Tibial artery (tissue), 4 donors: ENCODE measurements around the gene CNOT4.

Source experiments
- DNase-seq, 2 donors: peaks; one replicate each; pipeline ENCODE4 v3.0.0-alpha.2; 2019
- H3K27ac ChIP-seq, 2 donors: fragments of 200-600 bp; sonication (generic) in 1 of 2; 1 replicate in 1 of 2; 2 replicates in 1 of 2; pipeline ENCODE4 v1.5.1; 2018 to 2019; ENCODE audit warnings: mild to moderate bottlenecking in 1 of 2
- H3K27me3 ChIP-seq, 2 donors: fragments of 200-600 bp; sonication (generic) in 1 of 2; one replicate each; pipeline versions ENCODE4 v1.5.1 to v1.6.0; 2016 to 2019
- H3K36me3 ChIP-seq, 3 donors: fragments of 200-600 bp; sonication (generic) in 2 of 3; one replicate each; pipeline ENCODE4 v1.5.1; 2016 to 2019; ENCODE audit warnings: mild to moderate bottlenecking in 2 of 3
- H3K4me1 ChIP-seq, 4 donors: fragments of 200-600 bp; sonication (generic) in 2 of 4; 1 replicate in 3 of 4; 2 replicates in 1 of 4; pipeline ENCODE4 v1.5.1; 2016 to 2019
- H3K4me3 ChIP-seq, 2 donors: fragments of 200-600 bp; sonication (generic) in 1 of 2; 1 replicate in 1 of 2; 2 replicates in 1 of 2; pipeline ENCODE4 v1.5.1; 2018 to 2019; ENCODE audit warnings: mild to moderate bottlenecking in 2 of 2
- H3K9me3 ChIP-seq, 3 donors: fragments of 200-600 bp; sonication (generic) in 1 of 3; one replicate each; pipeline ENCODE4 v1.5.1; 2016 to 2019
- CTCF ChIP-seq, 2 experiments: fragments of 200-600 bp in 1 of 2; fragments of 450-650 bp in 1 of 2; IDR thresholded peaks; one replicate each; pipeline ENCODE4 v1.5.1; 2017 to 2019; ENCODE audit warnings: antibody characterized with exemption in 2 of 2, mild to moderate bottlenecking in 1 of 2, moderate library complexity in 1 of 2
- intact Hi-C: fragments of 100-400 bp; cut with DNase I; formaldehyde crosslinking; loops from one replicate; pipeline ENCODE4 v1.15.0; 2023; ENCODE audit warnings: low total_unique reads

Gene CNOT4

DNA sequence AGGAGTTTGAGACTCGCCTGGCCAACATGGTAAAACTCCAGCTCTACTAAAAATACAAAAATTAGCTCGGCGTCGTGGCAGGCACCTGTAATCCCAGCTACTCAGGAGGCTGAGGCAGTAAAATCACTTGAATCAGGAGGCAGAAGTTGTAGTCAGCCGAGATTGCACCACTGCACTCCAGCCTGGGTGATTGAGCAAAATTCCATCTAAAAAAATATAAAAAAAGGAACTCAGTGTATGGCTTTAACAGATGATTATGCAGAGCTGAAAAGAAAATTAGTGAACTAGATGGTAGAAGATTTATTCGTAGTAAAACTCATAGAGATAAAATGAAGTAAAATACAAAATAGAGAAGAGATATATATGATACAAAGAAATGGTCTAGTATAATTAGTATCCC lies 12.6 kb upstream of the CNOT4 start:
- no peak for TF ChIP-seq CTCF (IDR thresholded peaks at IDR 0.05)

DNA sequence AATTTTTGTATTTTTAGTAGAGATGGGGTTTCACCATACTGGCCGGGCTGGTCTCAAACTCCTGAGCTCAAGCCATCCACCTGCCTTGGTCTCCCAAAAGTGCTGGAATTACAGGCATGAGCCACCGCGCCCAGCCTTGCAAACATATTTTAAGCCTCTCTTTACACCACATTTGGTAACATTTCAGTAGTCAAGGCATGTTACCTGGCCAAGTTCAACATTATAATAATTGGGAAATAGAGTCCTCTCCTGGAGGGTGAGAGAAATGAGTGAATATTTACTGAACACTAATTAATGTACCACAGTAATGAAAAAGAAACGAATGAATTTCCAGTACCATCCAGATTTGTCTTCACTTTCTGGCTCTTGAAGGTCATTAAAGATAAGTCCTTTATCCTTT lies 10.0 kb upstream of the CNOT4 start:
- Histone ChIP-seq H3K9me3 (peaks cover 0 to 4% (median 0%) of the 10 kb centered on the region in 3 donors), H3K27me3 (no peaks in the 10 kb centered on the region), H3K36me3 (no peaks in the 10 kb centered on the region), H3K4me3 (no peak overlapping the region), H3K27ac (no peak overlapping the region), H3K4me1 (no peaks in the 10 kb centered on the region)
- TF ChIP-seq CTCF (IDR thresholded peaks at IDR 0.05): no peak
- DNase-seq: no peak
- intact Hi-C loops: no loop called here

More for the DNA sequence above, 12.6 kb upstream of the CNOT4 start:
- no peak for DNase-seq
- Histone ChIP-seq H3K27ac (no peak overlapping the region), H3K9me3 (peaks cover 0 to 4% (median 0%) of the 10 kb centered on the region in 3 donors), H3K4me3 (no peak overlapping the region), H3K4me1 (no peaks in the 10 kb centered on the region), H3K36me3 (no peaks in the 10 kb centered on the region), H3K27me3 (no peaks in the 10 kb centered on the region)
- intact Hi-C loops: no loop called here

DNA sequence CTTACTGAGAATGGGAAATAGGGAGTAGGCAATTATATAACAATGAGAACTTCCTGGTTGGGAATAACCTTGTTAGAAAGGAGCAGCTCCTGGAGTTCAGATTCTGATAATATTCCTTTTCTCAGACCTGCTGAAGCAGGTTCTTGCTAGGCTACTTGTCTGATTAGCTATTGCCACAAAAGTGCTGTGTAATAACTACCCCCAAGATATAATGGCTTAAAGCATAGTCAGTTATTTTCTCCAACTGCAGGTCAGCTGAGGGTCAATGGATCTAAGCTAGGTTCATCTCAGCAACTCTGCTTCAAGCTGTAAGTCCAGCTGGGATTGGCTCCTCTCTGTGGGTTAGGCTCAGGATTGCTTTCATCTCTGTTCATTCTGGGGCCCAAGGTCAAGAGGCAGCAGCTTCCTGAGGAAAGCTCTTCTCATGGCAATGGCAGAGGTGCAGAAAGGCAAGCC lies 9.4 kb upstream of the CNOT4 start:
- Histone ChIP-seq H3K4me3 (no peak overlapping the region), H3K9me3 (peaks cover 0 to 4% (median 0%) of the 10 kb centered on the region in 3 donors), H3K36me3 (no peaks in the 10 kb centered on the region), H3K4me1 (no peaks in the 10 kb centered on the region), H3K27ac (no peak overlapping the region), H3K27me3 (no peaks in the 10 kb centered on the region)
- TF ChIP-seq CTCF (IDR thresholded peaks at IDR 0.05): no peak
- intact Hi-C loops: no loop called here
- DNase-seq: no peak

DNA sequence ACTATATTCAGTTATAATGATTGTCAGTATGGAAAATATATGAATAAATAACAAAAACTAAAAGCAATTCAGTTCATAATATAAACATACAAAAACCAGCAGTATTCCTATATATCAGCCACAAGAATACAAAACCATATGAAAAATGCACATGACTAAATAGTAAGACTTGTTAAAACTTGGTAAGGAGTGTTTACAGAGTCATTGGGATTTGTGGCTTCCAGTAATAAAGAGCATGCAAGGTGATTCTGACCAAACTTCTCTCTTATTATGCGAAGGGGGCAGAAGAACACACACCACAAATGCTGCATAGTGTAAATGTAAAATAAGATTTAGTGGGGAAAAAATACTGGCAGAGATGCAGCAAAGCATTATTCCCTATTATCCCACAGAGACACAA lies 8.8 kb upstream of the CNOT4 start:
- intact Hi-C loops: no loop called here
- H3K9me3 ChIP-seq: peaks cover 0 to 4% (median 0%) of the 10 kb centered on the region in 3 donors
- H3K4me3 ChIP-seq: no peak overlapping the region
- no peak for DNase-seq
- no peaks in the 10 kb centered on the region for H3K4me1 ChIP-seq
- no peaks in the 10 kb centered on the region for H3K27me3 ChIP-seq
- H3K36me3 ChIP-seq: no peaks in the 10 kb centered on the region
- H3K27ac ChIP-seq: no peak overlapping the region
- TF ChIP-seq CTCF (IDR thresholded peaks at IDR 0.05): no peak

- Histone ChIP-seq H3K9me3 (no peaks in the 10 kb centered on the region), H3K27me3 (no peaks in the 10 kb centered on the region), H3K4me3 (no peak overlapping the region), H3K36me3 (no peaks in the 10 kb centered on the region), H3K27ac (no peak overlapping the region), H3K4me1 (no peaks in the 10 kb centered on the region)
- no peak for DNase-seq
- no peak for TF ChIP-seq CTCF (IDR thresholded peaks at IDR 0.05)
- intact Hi-C loops: no loop called here
These were observed 7.2 kb upstream of the CNOT4 start for GRCh38 chr7:135517060-135517459.

DNA sequence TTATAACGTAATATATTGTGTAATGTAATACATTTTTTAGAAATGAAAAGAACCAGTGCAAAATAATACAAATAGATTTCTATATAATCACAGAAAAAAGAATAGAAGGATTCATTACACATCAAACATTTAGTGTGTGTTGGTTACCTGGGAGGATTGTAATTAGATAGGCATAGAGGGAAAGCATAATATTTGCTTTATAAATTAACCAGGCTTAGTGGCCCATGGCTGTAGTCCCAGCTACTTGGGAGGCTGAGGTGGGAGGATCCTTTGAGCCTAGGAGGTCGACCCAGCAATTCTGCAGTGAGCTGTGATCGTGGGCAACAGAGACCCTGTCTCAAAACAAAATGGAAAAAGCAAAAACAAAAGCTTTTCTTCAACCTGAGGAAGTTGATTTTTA lies 5.0 kb upstream of the CNOT4 start:
- intact Hi-C loops: no loop called here
- Histone ChIP-seq H3K27ac (no peak overlapping the region), H3K4me1 (peaks cover 0 to 6% (median 2%) of the 10 kb centered on the region in 4 donors)

More for the DNA sequence above, 5.0 kb upstream of the CNOT4 start:
- Histone ChIP-seq H3K36me3 (no peaks in the 10 kb centered on the region), H3K9me3 (no peaks in the 10 kb centered on the region), H3K4me3 (no peak overlapping the region), H3K27me3 (no peaks in the 10 kb centered on the region)
- no peak for DNase-seq
- no peak for TF ChIP-seq CTCF (IDR thresholded peaks at IDR 0.05)
